GM06990 (cell line): ENCODE data around the gene ELP4.
"Not testable (repeated sequence)": the region's sequence is repeated elsewhere in the genome, so short reads cannot be mapped to it uniquely, and the experiment has no call there.

Source experiments
- DNase-seq: peaks from one replicate; pipeline ENCODE4 v3.0.0-alpha.2; 2011; ENCODE audit not compliant: insufficient read length; ENCODE audit errors: extremely low read depth
- H3K27me3 ChIP-seq: replicated peaks from 2 replicates; pipeline ENCODE4 v1.6.0; 2011; ENCODE audit warnings: low read length; ENCODE audit not compliant: control insufficient read depth, insufficient read depth
- H3K36me3 ChIP-seq: 2 replicates; pipeline ENCODE4 v1.5.1; 2011; ENCODE audit warnings: low read length; ENCODE audit not compliant: control insufficient read depth, insufficient read depth
- H3K4me3 ChIP-seq: replicated peaks from 2 replicates; pipeline ENCODE4 v1.5.1; 2011; ENCODE audit warnings: low read depth, mild to moderate bottlenecking, control low read depth, low read length
- CTCF ChIP-seq: IDR thresholded peaks from 2 replicates; pipeline ENCODE4 v1.5.1; 2011; ENCODE audit warnings: low read length, control low read depth, mild to moderate bottlenecking, inconsistent platforms; ENCODE audit not compliant: insufficient read depth, poor library complexity, severe bottlenecking

Gene ELP4

DNA sequence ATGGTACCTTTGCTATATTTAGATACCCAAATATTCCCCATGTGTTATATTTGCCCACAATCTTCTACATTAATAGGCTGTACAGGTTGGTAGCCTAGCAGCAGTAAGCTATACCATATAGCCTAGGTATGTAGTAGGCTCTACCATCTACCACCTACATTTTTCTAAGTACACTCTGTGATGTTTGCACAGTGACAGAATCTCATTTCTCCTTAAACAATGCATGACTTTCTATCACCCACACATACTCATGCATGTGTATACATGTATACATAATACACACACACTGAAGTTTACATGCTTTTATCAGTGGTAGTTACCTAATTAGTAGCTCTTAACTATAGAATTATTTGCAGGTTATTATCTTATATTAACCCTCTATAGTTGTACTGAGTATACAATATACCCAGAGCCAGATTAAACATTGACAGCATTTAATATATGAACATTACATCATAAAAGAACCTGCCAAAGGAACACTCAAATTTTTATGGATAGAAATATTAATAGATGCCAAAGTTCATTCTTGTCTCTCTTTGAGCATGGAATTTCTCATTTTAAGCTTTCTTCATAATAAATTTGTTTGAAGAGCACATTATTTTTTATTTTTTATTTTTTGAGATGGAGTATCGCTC, 51.4 kb downstream of the ELP4 start:
- no peaks in the 10 kb centered on the region for H3K27me3 ChIP-seq
- no peaks in the 10 kb centered on the region for H3K36me3 ChIP-seq
- no peak overlapping the region for H3K4me3 ChIP-seq
- DNase-seq: no peak
- no peak for TF ChIP-seq CTCF

DNA sequence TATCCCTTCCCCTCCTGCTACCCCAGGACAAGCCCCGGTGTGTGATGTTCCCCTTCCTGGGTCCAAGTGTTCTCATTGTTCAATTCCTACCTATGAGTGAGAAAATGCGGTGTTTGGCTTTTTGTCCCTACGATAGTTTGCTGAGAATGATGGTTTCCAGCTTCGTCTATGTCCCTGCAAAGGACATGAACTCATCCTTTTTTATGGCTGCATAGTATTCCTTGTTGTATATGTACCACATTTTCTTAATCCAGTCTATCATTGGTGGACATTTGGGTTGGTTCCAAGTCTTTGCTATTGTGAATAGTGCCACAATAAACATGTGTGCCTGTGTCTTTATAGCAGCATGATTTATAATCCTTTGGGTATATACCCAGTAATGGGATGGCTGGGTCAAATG, 55.0 kb downstream of the ELP4 start:
- H3K36me3 ChIP-seq, DNase-seq, H3K27me3 ChIP-seq, H3K4me3 ChIP-seq: not testable (repeated sequence)

DNA sequence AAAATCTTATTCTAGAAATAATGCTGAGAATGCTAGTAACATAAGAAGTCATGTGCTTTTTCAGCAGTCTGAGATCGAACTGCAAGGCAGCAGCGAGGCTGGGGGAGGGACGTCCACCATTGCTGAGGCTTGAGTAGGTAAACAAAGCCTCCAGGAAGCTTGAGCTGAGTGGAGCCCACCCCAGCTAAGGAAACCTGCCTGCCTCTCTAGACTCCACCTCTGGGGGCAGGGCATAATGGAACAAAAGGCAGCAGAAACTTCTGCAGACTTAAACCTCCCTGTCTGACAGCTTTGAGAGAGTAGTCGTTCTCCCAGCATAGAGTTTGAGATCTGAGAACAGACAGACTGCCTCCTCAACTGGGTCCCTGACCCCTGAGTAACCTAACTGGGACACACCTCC, 64.6 kb downstream of the ELP4 start:
- H3K27me3 ChIP-seq, H3K4me3 ChIP-seq, DNase-seq, H3K36me3 ChIP-seq: not testable (repeated sequence)

- H3K36me3 ChIP-seq, DNase-seq, H3K4me3 ChIP-seq: not testable (repeated sequence)
These were observed 66.2 kb downstream of the ELP4 start for GRCh38 chr11:31575764-31576163.

DNA sequence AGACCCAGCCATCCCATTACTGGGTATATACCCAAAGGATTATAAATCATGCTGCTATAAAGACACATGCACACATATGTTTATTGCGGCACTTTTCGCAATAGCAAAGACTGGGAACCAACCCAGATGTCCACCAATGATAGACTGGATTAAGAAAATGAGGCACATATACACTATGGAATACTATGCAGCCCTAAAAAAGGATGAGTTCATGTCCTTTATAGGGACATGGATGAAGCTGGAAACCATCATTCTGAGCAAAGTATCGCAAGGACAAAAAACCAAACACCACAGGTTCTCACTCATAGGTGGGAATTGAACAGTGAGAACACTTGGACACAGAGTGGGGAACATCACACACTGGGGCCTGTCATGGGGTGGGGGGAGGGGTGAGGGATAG, 69.8 kb downstream of the ELP4 start:
- H3K4me3 ChIP-seq, DNase-seq, H3K36me3 ChIP-seq, H3K27me3 ChIP-seq: not testable (repeated sequence)

More at GRCh38 chr11:31575764-31576163, 66.2 kb downstream of the ELP4 start:
- not testable (repeated sequence) for H3K27me3 ChIP-seq

GRCh38 chr11:31582697-31583096, 73.1 kb downstream of the ELP4 start:
- Histone ChIP-seq H3K4me3 (no peak overlapping the region), H3K36me3 (no peaks in the 10 kb centered on the region), H3K27me3 (no peaks in the 10 kb centered on the region)
- TF ChIP-seq CTCF: no peak
- no peak for DNase-seq

GRCh38 chr11:31598454-31598853, 88.9 kb downstream of the ELP4 start:
- Histone ChIP-seq H3K27me3 (no peaks in the 10 kb centered on the region), H3K4me3 (no peak overlapping the region), H3K36me3 (no peaks in the 10 kb centered on the region)
- DNase-seq: no peak
- TF ChIP-seq CTCF: no peak

- no peak overlapping the region for H3K4me3 ChIP-seq
- no peak for TF ChIP-seq CTCF
These were observed 92.2 kb downstream of the ELP4 start for GRCh38 chr11:31601635-31602282.

More at GRCh38 chr11:31601635-31602282, 92.2 kb downstream of the ELP4 start:
- Histone ChIP-seq H3K36me3 (no peaks in the 10 kb centered on the region), H3K27me3 (no peaks in the 10 kb centered on the region)
- DNase-seq: no peak
